Measurements from ENCODE around the gene SLC15A1. TPM values are rescaled to one million over a fixed set of nuclear protein-coding genes. Genes with fewer than 3 reads are reported as not detected.
A peak's percentile ranks its signal among the peaks of the same experiment; 100 is the strongest.
"Not testable (repeated sequence)": the region's sequence is repeated elsewhere in the genome, so short reads cannot be mapped to it uniquely, and the experiment has no call there.

The SLC15A1 gene
- total RNA-seq, 1 donor from 2014 or later: 0.45 TPM

DNA sequence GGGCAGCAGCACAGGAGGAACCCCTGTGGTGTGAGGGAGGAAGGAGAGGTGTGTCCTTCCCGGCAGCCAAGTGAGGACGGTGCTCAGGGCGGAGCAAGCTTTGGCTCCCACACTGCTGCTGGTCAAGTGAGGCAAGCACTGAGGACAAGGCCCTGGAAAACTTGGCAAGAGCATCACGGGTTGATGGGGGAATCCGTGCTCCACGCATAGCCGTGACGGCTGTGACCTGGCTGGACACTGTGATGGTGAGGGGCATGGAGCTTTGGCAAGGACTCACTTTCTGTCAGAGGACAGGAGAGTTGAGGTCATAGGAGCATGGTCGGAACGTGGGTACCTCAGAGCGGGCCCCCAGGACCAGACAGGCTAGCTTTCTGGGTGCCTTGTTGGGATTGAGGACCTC is 29.0 kb upstream of the SLC15A1 start:
- DNase-seq (ENCODE audit: low spot score): no peak

DNA sequence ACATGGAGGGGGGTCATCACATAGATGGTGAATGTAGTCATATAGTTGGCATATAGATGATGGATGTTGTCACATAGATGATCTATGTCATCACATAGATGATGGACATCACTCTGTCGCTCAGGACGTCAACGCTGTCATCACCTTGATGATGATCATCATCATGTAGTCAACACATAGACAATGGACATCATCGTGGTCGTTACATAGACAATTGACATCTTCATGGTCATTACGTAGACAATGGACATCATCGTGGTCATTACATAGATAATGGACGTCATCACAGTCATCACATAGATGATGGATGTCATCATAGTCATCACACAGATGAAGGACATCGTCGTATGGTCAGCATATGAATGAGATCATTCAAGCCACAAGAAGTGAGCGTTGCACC is 28.6 kb upstream of the SLC15A1 start:
- DNase-seq (ENCODE audit: low spot score): no peak

- DNase-seq (ENCODE audit: low spot score): no peak
Measured at GRCh38 chr13:98780451-98780850, 28.0 kb upstream of the SLC15A1 start.

DNA sequence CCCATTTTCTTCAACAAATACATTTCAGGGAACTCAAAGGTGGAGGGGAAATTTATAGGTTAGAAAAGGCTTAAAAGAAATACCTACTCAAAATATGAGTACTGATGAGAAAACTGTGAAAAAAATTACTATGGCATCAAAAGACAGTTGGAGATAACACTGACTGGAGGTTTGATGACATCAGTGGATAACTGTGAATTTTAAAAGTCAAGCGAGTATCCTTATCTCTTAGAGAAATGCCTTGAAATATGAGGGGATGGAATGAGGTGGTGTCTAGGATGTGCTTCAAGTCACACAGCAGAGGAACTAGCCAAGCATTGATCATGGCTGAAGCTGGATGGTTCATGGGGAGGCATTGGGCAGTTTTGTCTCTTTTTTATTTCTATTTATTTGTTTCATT is 27.2 kb upstream of the SLC15A1 start:
- DNase-seq (ENCODE audit: low spot score): no peak

- no peak for DNase-seq (ENCODE audit: low spot score)
Measured at GRCh38 chr13:98778749-98779148, 26.3 kb upstream of the SLC15A1 start.

DNA sequence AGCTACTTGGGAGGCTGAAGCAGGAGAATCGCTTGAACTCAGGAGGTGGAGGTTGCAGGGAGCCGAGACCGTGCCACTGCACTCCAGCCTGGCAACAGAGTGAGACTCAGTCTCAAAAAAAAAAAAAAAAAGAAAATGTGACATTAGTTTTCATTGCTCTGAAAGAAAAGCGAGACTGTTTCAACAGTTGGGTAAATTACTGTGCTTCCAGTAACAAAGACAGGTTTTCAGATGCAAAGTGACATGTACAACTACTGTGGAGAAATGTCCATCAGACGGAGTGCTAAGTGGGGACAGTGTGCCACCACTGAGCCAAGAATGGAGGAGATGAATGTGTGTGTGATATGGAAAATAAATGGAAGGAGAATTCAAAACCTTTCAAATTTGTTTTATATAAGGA is 24.2 kb upstream of the SLC15A1 start:
- peak; percentile 3 for DNase-seq (ENCODE audit: low spot score)

DNA sequence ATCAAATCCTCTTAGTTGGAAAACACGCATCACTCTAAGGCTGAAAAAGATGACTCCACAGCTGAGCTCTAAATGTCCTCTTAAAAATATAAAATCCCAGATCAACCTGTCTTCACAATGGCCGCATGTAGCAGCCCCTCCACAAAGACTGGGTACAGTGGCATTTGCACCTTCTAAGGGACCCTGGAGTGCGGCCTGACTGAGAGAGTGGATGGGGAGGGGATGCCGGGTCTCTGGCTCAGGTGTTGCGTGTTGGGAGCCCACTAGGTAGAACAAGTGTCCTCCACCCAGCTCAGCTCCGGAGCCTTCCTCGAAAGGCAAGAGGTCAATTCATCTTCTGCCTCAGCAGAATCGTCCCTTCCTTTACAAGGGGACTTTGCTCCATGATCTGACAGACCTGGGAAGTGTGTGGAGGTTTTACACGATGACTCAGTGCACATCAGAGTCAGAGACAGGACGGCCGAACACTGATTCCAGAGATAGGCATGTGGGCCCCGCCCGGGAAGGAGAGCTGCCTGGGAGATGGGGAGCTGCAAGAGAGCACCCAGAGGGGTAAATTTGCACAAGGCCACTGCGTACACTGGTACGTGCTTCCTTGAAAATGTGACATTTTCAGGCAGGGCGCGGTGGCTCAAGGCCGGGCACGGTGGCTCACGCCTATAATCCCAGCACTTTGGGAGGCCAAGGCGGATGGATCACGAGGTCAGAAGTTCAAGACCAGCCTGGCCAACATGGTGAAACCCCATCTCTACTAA is 23.5 kb upstream of the SLC15A1 start:
- peak; percentile 88 for DNase-seq (ENCODE audit: low spot score)

- DNase-seq (ENCODE audit: low spot score): no peak
Measured at GRCh38 chr13:98775386-98775785, 22.9 kb upstream of the SLC15A1 start.

DNA sequence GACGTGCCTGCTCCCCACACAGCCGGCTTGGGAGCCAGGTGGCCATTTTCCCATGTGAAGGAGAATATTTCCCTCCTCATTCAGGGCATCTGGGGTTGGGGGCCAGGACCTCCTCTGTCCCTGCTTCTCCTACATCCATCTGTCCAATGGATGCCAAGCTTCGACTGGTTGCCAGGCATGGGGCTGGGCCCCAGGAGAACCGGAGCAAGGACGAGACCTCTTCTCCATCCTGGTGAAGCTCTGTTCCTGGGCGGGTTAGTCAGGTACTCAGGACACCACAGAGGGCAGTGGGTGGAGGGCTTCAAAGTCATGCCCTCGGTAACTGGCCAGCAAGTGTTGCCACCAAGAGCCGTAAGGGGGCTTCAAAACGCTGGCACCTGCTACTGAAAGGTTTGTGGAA is 22.3 kb upstream of the SLC15A1 start:
- no peak for DNase-seq (ENCODE audit: low spot score)

GRCh38 chr13:98773921-98774320 is 21.4 kb upstream of the SLC15A1 start:
- no peak for DNase-seq (ENCODE audit: low spot score)

DNA sequence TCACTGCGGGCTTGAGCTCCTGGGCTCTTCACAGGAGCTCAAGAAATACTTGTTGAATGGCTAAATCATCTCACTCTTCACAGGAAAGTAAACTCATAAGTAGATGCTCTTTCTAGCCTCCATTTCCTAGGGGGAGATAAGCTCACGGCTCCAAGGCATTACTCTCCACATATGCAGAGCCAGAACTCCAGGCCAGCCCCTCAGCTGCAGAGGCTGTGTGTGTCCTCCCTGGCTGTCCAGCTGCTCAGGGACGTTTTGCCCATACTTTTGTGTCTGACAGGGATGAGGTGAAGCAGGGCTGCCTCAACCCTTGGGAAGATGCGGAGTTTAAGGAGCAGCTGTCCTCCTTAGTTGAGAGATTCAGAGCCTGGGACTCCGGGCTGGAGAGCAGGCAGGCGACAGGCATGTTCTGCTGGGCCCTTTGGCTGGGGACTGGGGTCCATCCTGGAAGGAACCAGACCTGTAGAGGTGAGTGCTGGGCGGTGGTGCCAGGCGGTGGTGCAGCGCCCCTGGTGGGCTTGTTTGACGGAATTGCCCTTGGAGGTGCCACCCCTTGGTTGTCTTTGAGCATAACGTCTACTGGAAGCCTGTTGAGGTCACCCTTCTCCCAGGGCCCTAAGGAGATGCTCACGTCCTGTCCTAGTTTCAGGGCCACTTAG is 20.5 kb upstream of the SLC15A1 start:
- DNase-seq (ENCODE audit: low spot score): no peak

- DNase-seq (ENCODE audit: low spot score): no peak
Measured at GRCh38 chr13:98771838-98772611, 19.6 kb upstream of the SLC15A1 start.

DNA sequence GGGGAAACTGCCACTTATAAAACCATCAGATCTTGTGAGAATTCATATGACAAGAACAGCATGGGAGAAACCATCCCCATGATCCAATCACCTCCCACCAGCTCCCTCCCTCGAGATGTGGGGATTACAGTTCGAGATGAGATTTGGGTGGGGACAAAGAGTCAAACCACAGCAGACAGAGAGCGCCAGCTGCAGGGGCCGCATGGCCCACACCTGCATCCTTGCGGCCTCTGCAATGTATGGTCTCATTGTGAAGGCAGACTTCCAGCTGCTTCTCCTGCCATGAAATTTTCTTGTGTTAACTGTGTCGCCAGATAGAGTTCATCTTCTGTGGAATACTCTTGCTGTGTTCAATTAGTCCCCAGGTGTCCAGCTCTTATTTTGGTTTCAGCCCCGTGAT is 17.3 kb upstream of the SLC15A1 start:
- no peak for DNase-seq (ENCODE audit: low spot score)

- DNase-seq (ENCODE audit: low spot score): no peak
Measured at GRCh38 chr13:98768522-98768921, 16.1 kb upstream of the SLC15A1 start.

GRCh38 chr13:98766697-98767096 is 14.2 kb upstream of the SLC15A1 start:
- DNase-seq (ENCODE audit: low spot score): no peak

GRCh38 chr13:98765996-98766519 is 13.6 kb upstream of the SLC15A1 start:
- no peak for DNase-seq (ENCODE audit: low spot score)

DNA sequence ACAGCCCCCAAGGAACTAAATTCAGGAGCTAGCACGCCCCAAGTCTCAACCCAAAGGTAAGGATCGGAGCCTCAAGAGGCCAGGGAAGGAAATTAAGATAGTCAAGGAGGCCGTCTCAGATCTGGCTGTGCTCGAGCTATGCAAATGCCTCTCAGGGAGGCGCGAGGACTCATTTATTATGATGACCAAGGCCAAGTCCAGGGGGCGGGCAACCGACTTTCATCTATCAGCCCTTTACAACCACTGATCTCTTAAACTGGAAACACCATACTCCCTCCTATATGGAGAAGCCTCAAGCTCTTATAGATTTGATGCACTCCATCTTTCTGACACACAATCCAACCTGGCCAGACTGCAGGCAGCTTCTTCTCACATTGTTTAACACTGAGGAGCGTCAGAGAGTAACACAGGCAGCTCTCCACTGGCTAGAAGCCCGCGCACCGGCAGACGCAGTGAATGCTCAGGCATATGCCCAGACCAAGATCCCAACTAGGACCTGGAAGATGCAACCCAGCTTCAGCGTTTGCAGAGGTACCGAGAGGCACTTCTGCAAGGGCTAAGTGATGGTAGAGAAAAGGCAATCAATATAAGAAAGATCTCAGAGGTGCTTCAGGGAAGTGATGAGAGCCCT is 9.6 kb upstream of the SLC15A1 start:
- DNase-seq (ENCODE audit: low spot score): no peak

GRCh38 chr13:98761126-98761985 is 8.9 kb upstream of the SLC15A1 start:
- DNase-seq (ENCODE audit: low spot score): no peak

GRCh38 chr13:98755729-98756128 is 3.3 kb upstream of the SLC15A1 start:
- no peak for DNase-seq (ENCODE audit: low spot score)

- no peak for DNase-seq (ENCODE audit: low spot score)
Measured at GRCh38 chr13:98755116-98755515, 2.6 kb upstream of the SLC15A1 start.

DNA sequence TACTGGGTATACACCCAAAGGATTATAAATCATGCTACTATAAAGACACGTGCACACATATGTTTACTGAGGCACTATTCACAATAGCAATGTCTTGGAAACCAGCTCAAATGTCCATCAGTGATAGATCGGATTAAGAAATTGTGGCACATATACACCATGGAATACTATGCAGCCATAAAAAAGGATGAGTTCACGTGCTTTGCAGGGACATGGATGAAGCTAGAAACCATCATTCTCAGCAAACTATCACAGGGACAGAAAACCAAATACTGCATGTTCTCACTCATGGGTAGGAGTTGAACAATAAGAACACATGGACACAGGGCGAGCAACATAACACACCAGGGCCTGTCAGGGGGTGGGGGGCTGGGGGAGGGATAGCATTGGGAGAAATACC is 2.0 kb upstream of the SLC15A1 start:
- not testable (repeated sequence) for DNase-seq (ENCODE audit: low spot score)

Data from mesenteric fat pad (tissue), 1 donor.